Mucosa of rectum (tissue), 2 donors: Measurements from ENCODE around the gene UNC13C.

Source experiments
- H3K27ac ChIP-seq, 2 donors: one replicate each; pipeline ENCODE4 v1.7.0; 2013; ENCODE audit warnings: inconsistent platforms in 2 of 2, low read depth in 2 of 2, low read length in 2 of 2
- H3K27me3 ChIP-seq, 2 donors: one replicate each; pipeline ENCODE4 v1.7.0; 2013; ENCODE audit warnings: low read length in 2 of 2; ENCODE audit not compliant: control insufficient read depth in 2 of 2, insufficient read depth in 2 of 2
- H3K36me3 ChIP-seq, 2 donors: one replicate each; pipeline ENCODE4 v1.7.0; 2013; ENCODE audit warnings: low read length in 2 of 2; ENCODE audit not compliant: control insufficient read depth in 2 of 2, insufficient read depth in 2 of 2
- H3K4me1 ChIP-seq, 2 donors: one replicate each; pipeline ENCODE4 v1.7.0; 2013; ENCODE audit warnings: low read length in 2 of 2, mild to moderate bottlenecking in 1 of 2; ENCODE audit not compliant: control insufficient read depth in 2 of 2, insufficient read depth in 2 of 2
- H3K4me3 ChIP-seq, 2 donors: one replicate each; pipeline ENCODE4 v1.7.0; 2013; ENCODE audit warnings: low read length in 2 of 2
- H3K9ac ChIP-seq, 2 donors: one replicate each; pipeline ENCODE4 v1.7.0; 2013; ENCODE audit warnings: low read length in 2 of 2, low read depth in 1 of 2, mild to moderate bottlenecking in 1 of 2
- H3K9me3 ChIP-seq, 2 donors: one replicate each; pipeline ENCODE4 v1.7.0; 2013; ENCODE audit warnings: low read length in 2 of 2; ENCODE audit not compliant: control insufficient read depth in 2 of 2
- donor health status: healthy.
- donor health status: Normal muscosa, but diverticular disease.

The UNC13C gene

GRCh38 chr15:54567408-54568035 lies 589.3 kb downstream of the UNC13C start:
- H3K36me3 ChIP-seq: no peaks in the 10 kb centered on the region
- no peak overlapping the region for H3K9ac ChIP-seq
- H3K27me3 ChIP-seq: no peaks in the 10 kb centered on the region
- H3K9me3 ChIP-seq: no peaks in the 10 kb centered on the region
- H3K4me3 ChIP-seq: no peak overlapping the region
- H3K27ac ChIP-seq: no peak overlapping the region
- no peaks in the 10 kb centered on the region for H3K4me1 ChIP-seq

- Histone ChIP-seq H3K4me1 (no peaks in the 10 kb centered on the region), H3K9me3 (no peaks in the 10 kb centered on the region), H3K9ac (no peak overlapping the region)
These were observed 590.1 kb downstream of the UNC13C start for GRCh38 chr15:54568381-54568780.

GRCh38 chr15:54571576-54571975 lies 593.3 kb downstream of the UNC13C start:
- no peak overlapping the region for H3K4me3 ChIP-seq
- H3K36me3 ChIP-seq: no peaks in the 10 kb centered on the region
- H3K9me3 ChIP-seq: no peaks in the 10 kb centered on the region
- H3K27ac ChIP-seq: no peak overlapping the region
- H3K4me1 ChIP-seq: no peaks in the 10 kb centered on the region
- no peak overlapping the region for H3K9ac ChIP-seq
- H3K27me3 ChIP-seq: no peaks in the 10 kb centered on the region

More at GRCh38 chr15:54568381-54568780, 590.1 kb downstream of the UNC13C start:
- no peak overlapping the region for H3K4me3 ChIP-seq
- H3K27ac ChIP-seq: no peak overlapping the region
- no peaks in the 10 kb centered on the region for H3K36me3 ChIP-seq
- no peaks in the 10 kb centered on the region for H3K27me3 ChIP-seq

- Histone ChIP-seq H3K9ac (no peak overlapping the region), H3K4me1 (no peaks in the 10 kb centered on the region), H3K36me3 (no peaks in the 10 kb centered on the region), H3K27ac (no peak overlapping the region), H3K9me3 (no peaks in the 10 kb centered on the region), H3K27me3 (no peaks in the 10 kb centered on the region), H3K4me3 (no peak overlapping the region)
These were observed 597.3 kb downstream of the UNC13C start for GRCh38 chr15:54575586-54575985.

GRCh38 chr15:54576298-54576935 lies 598.2 kb downstream of the UNC13C start:
- H3K27ac ChIP-seq: no peak overlapping the region
- H3K4me1 ChIP-seq: no peaks in the 10 kb centered on the region
- H3K36me3 ChIP-seq: no peaks in the 10 kb centered on the region
- no peaks in the 10 kb centered on the region for H3K27me3 ChIP-seq
- H3K4me3 ChIP-seq: no peak overlapping the region
- no peak overlapping the region for H3K9ac ChIP-seq
- H3K9me3 ChIP-seq: no peaks in the 10 kb centered on the region

GRCh38 chr15:54577476-54578250 lies 599.4 kb downstream of the UNC13C start:
- H3K4me1 ChIP-seq: no peaks in the 10 kb centered on the region
- no peak overlapping the region for H3K27ac ChIP-seq
- no peaks in the 10 kb centered on the region for H3K27me3 ChIP-seq
- no peak overlapping the region for H3K9ac ChIP-seq
- H3K36me3 ChIP-seq: no peaks in the 10 kb centered on the region
- no peak overlapping the region for H3K4me3 ChIP-seq
- no peaks in the 10 kb centered on the region for H3K9me3 ChIP-seq

GRCh38 chr15:54579855-54580254 lies 601.6 kb downstream of the UNC13C start:
- H3K27ac ChIP-seq: no peak overlapping the region

GRCh38 chr15:54580643-54581042 lies 602.4 kb downstream of the UNC13C start:
- Histone ChIP-seq H3K4me1 (no peaks in the 10 kb centered on the region), H3K27ac (no peak overlapping the region), H3K36me3 (no peaks in the 10 kb centered on the region), H3K9ac (no peak overlapping the region), H3K4me3 (no peak overlapping the region), H3K9me3 (no peaks in the 10 kb centered on the region), H3K27me3 (no peaks in the 10 kb centered on the region)

More at GRCh38 chr15:54579855-54580254, 601.6 kb downstream of the UNC13C start:
- Histone ChIP-seq H3K4me1 (no peaks in the 10 kb centered on the region), H3K9me3 (no peaks in the 10 kb centered on the region), H3K9ac (no peak overlapping the region), H3K36me3 (no peaks in the 10 kb centered on the region), H3K27me3 (no peaks in the 10 kb centered on the region), H3K4me3 (no peak overlapping the region)

- Histone ChIP-seq H3K9me3 (no peaks in the 10 kb centered on the region), H3K4me3 (no peak overlapping the region), H3K27me3 (no peaks in the 10 kb centered on the region), H3K9ac (no peak overlapping the region), H3K36me3 (no peaks in the 10 kb centered on the region), H3K27ac (no peak overlapping the region), H3K4me1 (no peaks in the 10 kb centered on the region)
These were observed 604.8 kb downstream of the UNC13C start for GRCh38 chr15:54582863-54583643.

- Histone ChIP-seq H3K4me3 (no peak overlapping the region), H3K36me3 (no peaks in the 10 kb centered on the region), H3K27me3 (no peaks in the 10 kb centered on the region), H3K9me3 (no peaks in the 10 kb centered on the region), H3K4me1 (no peaks in the 10 kb centered on the region), H3K9ac (no peak overlapping the region), H3K27ac (no peak overlapping the region)
These were observed 606.8 kb downstream of the UNC13C start for GRCh38 chr15:54585063-54585462.
